HG03439 (cell line): ENCODE results near the gene ENOPH1.
"Not testable (repeated sequence)": the region's sequence is repeated elsewhere in the genome, so short reads cannot be mapped to it uniquely, and the experiment has no call there.

Experiments
- ATAC-seq: cut with Tn5 transposase; IDR thresholded peaks from one replicate; pipeline ENCODE4 v1.9.1; 2021; ENCODE audit warnings: mild to moderate bottlenecking, moderate library complexity; ENCODE audit not compliant: unreplicated experiment

The ENOPH1 gene

GRCh38 chr4:82467471-82467870 is 37.1 kb downstream of the ENOPH1 start:
- no peak for ATAC-seq

GRCh38 chr4:82469791-82470345 is 39.5 kb downstream of the ENOPH1 start:
- ATAC-seq, result no peak

DNA sequence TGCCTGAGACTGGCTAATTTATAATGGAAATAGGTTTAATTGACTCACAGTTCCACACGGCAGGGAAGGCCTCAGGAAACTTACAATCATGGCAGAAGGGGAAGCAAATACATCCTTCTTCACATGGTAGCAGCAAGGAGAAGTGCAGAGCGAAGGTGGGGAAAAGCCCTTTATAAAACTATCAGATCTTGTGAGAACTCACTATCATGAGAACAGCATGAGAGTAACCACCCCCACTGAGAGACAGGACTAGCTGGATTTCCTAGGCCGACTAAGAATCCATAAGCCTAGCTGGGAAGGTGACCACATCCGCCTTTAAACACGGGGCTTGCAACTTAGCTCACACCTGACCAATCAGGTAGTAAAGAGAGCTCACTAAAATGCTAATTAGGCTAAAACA is 42.7 kb downstream of the ENOPH1 start:
- ATAC-seq, result not testable (repeated sequence)

GRCh38 chr4:82473621-82474164 is 43.3 kb downstream of the ENOPH1 start:
- ATAC-seq, result no peak

DNA sequence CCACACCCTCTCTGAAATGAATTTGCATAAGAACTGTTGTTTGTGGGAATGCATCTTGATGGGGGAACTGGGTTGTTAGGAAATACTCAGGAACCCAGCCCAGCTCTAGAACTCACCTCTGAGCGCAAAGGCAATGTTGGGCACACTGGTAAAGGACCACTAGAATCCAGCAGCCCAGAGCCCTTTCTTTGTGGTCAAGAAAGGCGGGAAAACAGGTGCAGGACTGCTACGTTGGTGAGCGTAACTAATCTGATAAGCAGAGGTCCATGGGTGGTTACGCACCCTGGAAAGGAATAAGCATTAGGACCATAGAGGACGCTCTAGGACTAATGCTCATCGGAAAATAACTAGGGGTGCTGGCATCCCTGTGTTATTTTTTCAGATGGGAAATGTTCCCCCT is 45.5 kb downstream of the ENOPH1 start:
- not testable (repeated sequence) for ATAC-seq

DNA sequence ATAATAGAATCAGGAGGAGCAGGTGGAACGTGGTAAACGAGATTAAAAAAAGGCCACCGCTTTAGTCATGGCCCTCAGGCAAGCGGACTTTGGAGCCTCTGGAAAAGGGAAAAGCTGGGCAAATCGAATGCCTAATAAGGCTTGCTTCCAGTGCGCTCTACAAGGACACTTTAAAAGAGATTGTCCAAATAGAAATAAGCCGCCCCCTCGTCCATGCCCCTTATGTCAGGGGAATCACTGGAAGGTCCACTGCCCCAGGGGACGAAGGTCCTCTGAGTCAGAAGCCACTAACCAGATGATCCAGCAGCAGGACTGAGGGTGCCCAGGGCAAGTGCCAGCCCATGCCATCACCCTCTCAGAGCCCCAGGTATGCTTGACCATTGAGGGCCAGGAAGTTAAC is 47.1 kb downstream of the ENOPH1 start:
- not testable (repeated sequence) for ATAC-seq

GRCh38 chr4:82479562-82479961 is 49.2 kb downstream of the ENOPH1 start:
- no peak for ATAC-seq

GRCh38 chr4:82480771-82481505 is 50.5 kb downstream of the ENOPH1 start:
- no peak for ATAC-seq

- ATAC-seq, result no peak
These were observed 51.1 kb downstream of the ENOPH1 start for GRCh38 chr4:82481506-82481840.

- no peak for ATAC-seq
These were observed 52.0 kb downstream of the ENOPH1 start for GRCh38 chr4:82482387-82482786.

DNA sequence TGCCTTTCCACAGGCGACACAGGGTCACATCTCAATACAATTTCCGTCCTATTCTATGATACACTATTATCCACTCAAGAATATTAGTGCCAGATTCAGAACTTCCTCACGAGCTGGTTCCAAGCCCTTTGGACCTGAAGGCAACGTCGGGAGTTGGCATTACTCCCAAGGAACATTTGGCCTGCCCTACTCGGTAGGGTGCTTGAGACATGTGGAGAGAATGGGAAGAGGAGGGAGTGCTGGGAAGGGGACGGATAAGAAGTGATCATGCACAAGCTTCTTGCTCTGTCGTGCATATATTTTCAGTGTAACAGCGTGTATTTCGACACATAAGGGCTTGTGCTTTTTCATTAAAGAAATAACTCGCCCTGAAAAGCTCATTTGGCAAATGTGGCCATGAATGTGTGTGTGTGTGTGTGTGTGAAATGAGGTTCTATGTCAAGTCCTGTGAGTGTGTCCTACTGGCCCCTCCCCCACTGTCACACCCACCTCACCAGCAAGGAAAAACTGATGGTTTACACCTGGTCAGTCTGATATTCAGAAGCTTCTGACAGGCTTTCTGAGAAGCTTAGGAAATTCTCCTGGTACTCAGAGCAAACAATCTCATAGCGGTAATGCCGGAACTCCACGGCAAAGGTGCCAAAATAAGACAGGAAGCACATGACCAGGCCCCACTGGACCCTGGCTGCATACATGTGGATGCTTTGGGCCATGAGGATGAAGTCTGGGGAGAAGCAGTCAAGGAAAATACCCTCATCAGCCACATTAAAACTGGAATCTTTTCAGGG is 54.8 kb downstream of the ENOPH1 start:
- no peak for ATAC-seq

- ATAC-seq, result no peak
These were observed 58.7 kb downstream of the ENOPH1 start for GRCh38 chr4:82489076-82489475.

DNA sequence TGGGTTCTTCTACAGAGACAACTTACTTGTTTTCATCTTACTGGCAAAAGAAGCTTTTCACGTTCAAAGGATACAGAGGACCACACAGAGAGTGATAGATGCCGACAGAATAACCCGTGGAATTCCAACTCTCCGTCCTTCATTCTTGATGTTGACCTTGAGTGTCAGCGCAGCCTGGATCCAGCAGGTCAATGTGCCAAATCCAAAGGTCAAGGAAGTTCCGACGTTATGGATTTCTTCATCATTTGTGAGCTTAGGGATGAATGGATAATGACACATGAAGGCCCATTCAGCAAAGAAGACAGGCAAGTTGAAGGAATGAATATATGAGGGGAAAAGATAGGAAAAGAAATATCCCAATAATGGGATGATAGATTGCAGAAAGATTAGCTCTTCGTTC is 59.6 kb downstream of the ENOPH1 start:
- ATAC-seq, result no peak

DNA sequence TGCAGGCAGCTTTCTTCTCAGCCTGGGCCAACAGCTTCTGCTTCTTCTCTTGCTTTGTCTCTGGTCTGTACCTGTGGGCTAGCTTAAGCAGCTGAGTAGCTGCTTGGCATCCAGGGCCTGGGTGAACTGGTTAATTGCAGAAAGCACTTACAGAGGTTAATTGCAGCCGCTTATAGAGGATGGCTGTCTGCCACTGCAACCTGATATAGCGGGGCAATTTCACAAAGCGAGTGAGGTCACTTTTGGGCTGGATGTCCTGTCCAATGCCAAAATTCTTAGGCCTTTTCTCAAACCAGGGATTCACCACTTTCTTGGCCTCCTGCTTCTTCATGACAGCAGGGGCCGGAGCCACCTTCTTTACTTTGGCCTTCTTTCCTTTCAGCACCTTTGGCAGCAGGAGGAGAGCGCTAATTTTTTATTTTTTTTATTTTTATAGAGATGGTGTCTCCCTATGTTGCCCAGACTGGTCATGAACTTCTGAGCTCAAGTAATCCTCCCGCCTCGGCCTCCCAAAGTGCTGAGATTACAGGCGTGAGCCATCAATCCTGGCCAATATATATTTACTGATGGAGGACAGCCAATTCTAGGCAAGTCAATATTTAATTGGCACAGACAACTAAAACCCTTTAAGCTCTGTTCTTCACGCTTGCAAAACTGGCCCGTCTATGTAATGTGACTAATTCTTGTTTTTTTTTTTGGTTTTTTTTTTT is 61.0 kb downstream of the ENOPH1 start:
- no peak for ATAC-seq

DNA sequence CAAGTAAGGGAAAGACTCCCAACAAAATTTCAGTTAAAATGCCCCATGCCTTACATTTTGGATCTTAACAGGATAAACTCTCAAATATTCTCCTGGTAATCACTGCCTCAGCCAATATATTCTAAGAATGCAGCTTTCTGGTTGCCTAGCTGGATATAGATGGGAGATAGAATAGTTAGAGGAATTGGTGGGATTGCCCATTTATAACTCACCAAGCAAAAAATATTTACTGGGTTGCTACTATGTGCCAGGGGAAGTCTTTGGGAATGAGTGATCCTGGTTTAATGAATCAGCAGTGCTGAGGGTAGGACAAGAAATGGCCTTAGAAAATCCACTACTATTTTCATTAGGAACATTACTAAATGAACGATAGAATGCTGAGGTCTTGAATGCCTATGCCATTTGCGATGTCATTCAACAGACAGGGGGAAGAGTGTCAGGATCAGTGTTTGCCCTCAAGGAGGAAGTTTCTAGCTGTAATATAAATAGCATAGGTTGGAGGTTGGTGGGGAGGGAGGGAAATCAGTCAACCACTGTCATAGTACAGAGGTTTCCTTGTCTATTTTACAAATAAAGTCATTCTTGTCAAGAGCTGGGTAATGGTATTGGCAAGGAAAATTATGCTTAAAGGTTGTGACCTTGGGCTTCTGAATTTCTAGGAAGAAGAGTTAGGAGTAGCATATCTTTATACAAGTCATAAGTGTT is 63.5 kb downstream of the ENOPH1 start:
- no peak for ATAC-seq

DNA sequence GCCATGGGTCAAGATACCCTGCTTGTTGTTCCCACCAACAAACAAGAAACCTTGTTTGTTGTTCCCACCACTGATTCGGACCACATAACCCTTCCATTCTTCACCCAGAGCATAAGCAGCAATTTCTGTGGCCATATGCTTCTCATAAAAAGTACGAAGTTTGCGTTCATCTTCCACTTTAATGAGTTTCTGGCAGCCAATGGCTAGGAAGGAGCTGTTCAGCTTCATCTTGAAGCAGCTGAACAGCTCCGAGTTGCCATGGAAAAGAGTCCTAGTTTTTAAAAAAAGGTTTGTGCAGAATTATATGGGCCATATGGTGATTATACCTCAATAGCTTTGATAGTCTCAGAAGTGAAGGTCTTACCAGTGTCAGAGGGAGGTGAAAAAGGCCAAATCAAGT is 65.3 kb downstream of the ENOPH1 start:
- ATAC-seq, result no peak

DNA sequence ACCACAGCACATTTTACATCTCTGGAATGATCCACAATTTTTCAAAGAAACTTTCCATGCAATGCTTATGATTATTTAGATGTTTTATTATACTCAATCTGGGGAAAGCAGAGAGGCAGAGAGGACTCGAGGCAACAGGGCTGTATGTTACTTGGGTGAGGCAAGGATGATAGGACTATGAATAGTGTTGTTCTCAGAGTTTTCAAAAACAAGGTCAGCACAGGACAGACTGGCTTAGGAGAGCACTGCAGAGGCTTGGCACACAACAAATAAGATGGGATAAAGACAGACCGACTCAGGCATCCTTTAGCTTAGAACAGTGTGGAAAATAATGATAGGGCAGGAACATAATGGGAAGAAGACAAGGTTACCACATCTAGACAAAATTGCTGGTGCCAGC is 66.0 kb downstream of the ENOPH1 start:
- no peak for ATAC-seq

GRCh38 chr4:82499738-82500434 is 69.5 kb downstream of the ENOPH1 start:
- no peak for ATAC-seq

GRCh38 chr4:82500435-82501153 is 70.2 kb downstream of the ENOPH1 start:
- ATAC-seq, result no peak

GRCh38 chr4:82501154-82501442 is 70.7 kb downstream of the ENOPH1 start:
- ATAC-seq, result no peak
